NCI-H128 (cell line): ENCODE data around the gene SLC45A3.
"Not testable (repeated sequence)": the region's sequence is repeated elsewhere in the genome, so short reads cannot be mapped to it uniquely, and the experiment has no call there.

Source experiments
- DNase-seq: peaks from one replicate; lab custom pipeline; 2025; ENCODE audit not compliant: unreplicated experiment; lab: John Stamatoyannopoulos, UW

The SLC45A3 gene, protein sequence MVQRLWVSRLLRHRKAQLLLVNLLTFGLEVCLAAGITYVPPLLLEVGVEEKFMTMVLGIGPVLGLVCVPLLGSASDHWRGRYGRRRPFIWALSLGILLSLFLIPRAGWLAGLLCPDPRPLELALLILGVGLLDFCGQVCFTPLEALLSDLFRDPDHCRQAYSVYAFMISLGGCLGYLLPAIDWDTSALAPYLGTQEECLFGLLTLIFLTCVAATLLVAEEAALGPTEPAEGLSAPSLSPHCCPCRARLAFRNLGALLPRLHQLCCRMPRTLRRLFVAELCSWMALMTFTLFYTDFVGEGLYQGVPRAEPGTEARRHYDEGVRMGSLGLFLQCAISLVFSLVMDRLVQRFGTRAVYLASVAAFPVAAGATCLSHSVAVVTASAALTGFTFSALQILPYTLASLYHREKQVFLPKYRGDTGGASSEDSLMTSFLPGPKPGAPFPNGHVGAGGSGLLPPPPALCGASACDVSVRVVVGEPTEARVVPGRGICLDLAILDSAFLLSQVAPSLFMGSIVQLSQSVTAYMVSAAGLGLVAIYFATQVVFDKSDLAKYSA

DNA sequence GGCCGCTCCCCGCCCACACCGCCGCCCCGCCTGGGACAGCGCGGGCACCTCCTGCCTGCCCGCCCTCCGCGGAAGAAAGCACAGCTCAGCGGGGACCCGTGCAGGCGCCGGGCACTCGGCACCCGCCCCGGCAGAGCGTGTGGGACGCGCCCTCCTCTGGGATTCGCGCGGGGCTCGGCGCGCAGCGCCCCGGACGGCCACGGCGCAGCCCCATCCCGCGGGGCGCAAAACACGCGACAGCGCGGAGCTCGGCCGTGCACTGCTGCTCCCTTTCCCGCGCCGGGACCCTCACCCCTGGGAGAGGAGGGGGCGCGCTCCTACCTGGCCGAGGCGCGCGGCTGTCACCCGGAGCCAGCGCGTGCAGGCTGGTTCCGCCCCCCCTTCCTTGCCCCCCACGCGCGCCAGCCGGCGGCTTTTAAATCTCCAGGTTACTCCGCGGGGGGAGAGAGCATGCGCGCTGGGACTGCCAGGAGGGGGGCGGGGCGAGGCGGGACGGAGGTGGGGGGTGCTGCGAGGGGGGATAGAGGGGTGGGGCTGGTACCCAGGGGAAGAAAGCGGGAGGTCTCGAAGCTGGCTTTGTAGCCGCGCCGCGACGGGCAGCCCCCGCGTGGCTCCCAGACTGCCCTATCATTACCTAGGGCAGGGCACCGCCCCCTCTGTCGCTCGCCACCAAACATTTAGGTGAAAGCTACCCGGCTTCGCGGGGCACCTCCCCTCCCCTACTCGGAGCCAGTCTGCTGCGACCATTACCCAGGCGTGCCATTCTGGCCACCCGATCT lies at the start of gene SLC45A3:
TSS of gene SLC45A3 (minus strand) at position 437 of the 779 bp plus-strand sequence. CDS start 15,853 bp downstream, outside the sequence.
- DNase-seq: no peak

DNA sequence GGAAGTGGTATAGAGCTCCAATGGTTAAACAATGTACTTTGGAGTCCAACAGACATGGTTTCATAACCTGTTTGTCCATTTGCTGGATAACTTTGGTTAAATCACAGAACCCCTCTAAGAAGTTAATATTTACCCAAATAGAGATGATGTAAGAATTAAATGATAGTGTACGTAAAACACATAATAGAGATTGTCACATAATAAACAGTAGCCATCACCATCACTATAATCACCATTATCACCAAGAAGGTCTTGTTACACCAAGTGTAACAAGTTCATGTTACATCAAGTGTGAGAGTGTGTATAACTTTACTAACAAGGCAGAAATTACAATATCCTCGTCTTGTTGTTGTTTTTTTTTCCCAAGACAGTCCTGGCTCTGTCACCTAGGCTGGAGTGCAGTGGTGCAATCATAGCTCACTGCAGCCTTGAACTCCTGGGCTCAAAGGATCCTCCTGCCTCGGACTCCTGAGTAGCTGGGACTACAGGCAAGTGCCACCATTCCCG lies 46.4 kb upstream of the SLC45A3 start:
- DNase-seq: no peak

DNA sequence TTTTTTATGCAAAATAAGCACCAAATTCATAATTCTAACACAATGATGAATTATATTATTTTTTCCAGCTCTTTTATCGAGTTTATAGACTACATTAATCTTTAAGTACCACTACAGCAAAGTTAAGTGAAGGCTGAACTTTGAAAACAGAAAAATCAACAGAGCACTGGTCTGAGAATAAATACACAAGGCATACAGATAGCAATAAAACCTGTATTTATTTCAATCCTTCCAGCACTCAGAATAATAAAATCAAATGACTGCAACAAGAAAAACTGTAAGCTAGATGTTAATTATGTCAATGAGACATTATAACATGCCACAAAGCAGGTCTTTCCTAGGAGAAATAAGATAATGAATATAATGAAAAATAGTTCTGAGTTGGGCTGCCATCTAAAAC lies 45.2 kb upstream of the SLC45A3 start:
- DNase-seq: no peak

DNA sequence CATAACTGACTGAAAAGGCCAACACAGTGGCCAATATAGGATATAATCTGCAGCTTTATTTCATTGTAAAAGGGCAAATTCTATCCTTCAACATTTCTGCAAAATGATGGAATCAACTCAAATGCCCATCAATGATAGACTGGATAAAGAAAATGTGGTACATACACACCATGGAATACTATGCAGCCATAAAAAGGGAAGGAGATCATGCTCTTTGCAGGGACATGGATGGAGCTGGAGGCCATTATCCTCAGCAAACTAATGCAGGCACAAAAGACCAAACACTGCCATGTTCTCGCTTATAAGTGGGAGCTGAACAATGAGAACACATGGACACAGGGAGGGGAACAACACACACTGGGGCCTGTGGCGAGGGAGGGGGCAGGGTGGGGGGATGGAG lies 40.4 kb upstream of the SLC45A3 start:
- DNase-seq: not testable (repeated sequence)

DNA sequence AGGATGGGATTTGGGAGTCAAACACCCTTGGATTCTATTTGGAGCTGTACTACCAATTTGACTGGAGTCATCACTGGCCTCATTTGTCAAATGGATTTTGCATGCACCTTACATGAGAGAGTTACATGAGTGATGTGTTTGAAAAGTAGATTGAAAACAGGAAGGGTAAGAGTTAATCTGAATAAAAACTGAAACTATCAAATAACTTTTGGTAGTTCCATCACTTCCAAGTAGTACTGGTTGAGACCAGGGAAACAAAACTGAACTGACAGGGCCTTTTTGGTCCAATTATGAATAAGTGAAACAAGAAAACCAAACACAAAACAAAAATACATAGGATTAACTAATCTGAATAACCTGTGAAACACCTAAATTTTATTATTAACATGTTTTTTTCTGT lies 39.5 kb upstream of the SLC45A3 start:
- DNase-seq: no peak

DNA sequence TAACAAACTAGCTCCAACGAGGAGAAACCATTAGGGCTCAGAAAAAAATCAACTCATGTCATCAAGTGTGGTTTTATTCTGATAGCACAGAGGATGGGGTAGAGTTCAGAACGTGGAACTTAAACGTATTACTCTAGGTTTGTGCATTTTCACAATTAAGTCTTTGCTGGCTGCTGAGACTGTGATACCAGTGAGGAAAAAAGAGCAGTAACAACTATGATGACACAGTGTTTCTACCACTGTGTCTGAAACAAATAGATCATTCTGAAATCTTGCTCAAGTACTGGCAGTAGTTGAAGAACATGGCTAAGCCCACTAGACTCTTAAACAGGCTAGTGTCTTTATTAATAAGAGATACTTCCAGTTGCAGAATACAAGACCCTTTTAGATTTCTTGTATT lies 38.7 kb upstream of the SLC45A3 start:
- DNase-seq: no peak

DNA sequence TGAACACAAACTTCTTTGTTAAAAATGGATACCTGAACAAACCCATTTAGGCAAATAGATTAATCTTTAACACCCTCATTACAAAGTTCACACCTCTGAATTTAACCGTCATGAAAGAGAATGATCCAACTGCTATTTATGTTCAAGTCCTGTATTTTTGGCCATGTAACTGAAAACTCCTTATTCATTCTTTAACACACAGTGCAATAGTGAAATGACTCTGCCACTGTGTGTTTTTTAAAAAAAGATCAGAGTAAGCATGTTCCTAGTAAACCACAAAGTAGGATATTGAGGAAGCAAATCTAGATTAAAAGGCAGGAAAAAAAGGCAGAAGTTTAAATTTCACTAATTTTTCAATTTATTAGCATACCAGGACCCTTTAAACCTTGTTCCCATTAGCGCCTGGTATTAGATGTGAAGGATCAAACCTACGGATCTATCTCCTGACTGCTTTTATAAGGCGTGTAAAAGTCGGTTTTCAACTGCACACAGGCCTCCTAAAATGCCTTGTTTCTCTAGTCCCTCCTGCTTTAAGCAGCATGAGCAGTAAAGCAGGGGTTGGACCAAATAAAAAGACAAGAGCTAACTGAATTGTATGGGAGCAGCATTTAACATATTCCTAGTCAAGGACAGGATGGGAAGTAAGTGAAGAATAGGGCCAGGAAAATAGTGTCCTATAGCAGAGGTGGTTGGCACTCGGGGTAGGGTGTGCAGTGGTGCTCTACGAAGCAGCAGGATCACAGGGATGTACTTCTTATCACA lies 36.2 kb upstream of the SLC45A3 start:
- no peak for DNase-seq

DNA sequence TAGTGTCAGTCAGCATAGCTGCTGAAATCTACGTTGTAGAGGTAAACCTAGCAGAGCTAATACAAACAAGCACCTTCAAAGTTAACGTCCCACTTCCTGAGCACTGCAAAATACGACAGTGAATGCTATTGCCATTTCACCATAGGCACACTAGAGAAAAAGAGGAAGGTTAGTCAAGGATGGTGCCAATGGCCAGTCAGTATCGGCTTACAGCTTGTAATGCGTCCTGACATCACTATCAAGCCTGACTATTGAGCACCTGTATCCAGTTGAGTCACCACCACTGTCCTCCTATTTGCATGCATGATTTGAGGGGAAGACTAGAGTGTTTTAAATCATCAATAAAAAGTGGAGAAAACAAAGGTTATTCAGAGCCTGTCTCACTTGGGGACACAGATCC lies 35.3 kb upstream of the SLC45A3 start:
- DNase-seq: no peak

DNA sequence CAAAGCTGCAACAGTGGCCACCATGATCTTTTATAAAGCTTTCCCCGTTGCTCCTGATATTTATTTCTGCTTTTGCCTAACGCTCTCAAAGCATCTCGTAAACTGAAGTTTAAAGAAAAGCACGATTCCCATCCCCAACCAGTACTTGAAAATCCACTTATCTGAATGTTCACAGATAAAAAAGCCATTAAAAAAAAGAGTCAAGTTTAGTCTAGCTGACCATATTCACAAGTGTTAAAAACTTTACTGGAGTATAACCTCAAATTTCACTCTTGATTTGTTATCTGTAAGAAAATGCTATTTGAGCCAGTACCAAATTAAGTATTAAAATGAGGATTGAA lies 34.6 kb upstream of the SLC45A3 start:
- no peak for DNase-seq

DNA sequence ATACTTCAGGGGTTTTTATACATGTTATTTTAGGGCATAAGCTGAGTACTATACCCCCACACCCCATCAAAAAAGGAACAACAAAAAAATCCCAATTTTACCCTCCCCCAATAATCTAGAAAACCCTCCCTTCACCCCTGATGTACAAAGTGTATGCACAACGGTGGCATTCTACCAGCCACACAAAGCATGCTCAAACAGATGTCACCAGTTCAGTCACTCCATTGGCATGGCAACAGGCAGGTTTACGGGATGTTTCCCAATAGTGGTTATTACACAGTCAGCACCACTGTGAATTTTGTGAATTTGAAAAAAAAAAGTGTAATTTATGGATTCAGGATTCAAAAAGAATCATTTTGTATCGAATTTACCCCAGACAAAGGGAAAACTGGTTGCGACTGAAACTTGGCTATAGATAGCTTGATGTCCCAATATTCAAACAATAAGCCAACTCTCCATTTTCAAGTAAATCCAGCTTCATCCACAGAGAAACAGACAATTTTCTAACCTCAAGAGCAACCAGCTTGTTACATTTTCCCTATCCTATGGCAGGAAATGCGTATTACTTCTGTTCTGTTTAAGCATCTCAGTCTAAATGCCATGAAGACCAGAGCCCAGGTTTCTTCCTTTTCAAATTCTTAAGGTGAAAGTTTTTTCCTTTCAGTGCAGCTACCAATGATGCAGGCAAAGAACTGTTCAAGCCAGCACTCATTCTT lies 34.0 kb upstream of the SLC45A3 start:
- no peak for DNase-seq

DNA sequence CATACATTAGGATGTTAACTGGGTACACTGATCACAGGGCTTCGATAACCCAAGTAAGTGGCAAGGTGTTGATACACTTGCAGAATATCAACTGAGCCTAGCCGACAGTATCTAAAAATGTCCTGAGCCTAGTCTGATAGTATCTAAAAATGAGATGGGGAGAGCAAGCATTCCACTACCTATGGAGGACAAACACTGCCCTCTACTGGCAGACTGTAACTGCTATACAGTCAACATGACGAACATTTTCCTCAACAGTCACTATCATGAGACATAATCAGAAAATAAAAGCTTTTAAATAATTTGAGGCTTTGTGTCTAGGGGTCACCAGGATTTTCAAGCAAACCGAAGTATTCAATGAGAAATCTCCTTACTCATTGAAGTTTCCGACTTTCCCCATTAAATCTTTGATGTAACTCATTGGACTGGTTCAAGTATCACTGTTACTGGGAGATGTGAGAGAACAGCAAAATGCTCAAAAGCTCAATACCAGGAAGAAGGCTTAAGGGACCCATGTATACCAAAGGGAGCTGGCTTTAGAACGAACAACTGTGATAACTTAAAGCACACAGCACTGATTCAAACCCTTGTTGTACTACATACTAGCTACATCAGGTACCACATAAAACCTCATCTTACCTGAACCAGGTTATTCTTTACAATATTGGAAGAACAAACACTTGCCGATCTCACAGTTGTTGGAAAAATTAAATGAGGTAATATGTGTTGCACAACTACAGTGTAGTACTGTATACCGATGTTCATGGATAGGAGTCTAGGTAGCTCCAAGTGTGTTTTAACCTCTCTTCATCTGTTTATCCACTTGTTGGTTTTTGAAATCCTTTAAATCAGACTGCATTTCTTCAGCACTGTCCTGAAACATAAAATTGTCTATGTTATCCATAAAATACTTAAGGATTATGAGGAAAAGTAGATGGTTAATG lies 31.1 kb upstream of the SLC45A3 start:
- DNase-seq: peak; percentile 63

DNA sequence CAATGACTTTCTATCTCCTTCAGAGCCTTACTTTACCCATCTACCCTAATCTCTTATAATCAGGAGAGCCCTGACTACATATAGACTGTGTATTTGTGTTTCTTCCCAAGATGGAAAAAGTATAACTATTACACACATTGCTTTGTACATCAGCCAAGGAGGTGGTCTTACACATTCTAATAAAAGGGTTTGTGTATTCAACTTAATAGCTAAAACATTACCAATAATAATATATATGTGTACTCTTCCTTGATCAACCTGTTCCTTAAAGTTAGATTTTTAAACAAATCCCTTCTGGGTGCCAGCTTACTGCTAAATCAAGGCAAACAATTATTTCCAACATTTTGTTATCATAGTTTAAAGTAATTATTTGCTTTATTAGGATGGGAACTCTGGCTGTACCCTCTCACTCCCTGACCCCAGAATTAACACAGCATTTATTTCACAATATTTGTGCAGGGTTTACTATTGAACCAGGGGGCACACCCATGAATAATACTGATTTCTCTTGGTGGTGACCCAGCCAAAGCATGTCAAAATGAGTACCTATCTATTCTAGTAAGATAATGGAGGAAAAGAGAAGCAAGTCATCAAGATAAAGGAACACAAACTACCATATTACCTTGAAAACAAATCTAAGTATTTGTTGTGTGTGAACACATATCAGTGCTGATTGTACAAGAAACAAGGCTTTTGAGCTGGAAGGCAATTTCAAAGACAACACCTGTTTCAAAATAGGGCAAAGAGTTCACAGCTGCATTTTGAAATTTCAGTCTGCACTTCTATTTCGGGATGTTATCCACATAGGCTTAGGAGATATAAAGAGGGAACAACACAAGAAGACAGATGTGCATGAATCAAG lies 30.1 kb upstream of the SLC45A3 start:
- no peak for DNase-seq

DNA sequence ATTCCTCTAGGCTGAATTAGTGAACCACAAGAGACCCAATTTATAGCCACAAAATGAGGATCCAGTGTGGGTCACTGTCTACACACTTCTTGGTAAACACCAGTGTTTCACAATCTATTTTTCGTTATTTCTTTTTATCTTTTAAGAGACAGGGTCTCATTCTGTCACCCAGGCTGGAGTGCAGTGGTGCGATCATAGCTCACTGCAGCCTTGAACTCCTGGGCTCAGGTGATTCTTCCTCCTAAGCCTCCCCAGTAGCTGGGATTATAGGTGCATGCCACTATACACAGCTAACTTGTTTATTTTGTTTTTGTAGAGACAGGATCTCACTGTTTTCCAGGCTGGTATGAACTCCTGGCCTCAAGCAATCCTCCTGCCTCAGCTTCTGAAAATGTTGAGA lies 29.3 kb upstream of the SLC45A3 start:
- DNase-seq: no peak

DNA sequence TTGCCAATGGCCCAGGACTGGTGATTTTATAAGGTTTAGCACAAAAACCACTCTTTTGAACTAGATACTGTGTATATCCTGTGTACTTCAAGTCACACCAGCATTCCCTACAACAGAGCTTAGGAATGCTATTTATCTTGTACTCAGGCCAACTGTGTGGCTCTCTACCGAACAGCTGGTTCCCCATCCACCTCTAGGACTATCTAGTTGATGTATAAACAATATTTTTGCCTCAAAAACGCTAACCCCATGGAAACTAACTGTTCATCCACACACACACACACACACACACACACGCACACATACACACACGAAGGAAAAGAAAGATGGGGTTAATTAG lies 28.7 kb upstream of the SLC45A3 start:
- DNase-seq: no peak

DNA sequence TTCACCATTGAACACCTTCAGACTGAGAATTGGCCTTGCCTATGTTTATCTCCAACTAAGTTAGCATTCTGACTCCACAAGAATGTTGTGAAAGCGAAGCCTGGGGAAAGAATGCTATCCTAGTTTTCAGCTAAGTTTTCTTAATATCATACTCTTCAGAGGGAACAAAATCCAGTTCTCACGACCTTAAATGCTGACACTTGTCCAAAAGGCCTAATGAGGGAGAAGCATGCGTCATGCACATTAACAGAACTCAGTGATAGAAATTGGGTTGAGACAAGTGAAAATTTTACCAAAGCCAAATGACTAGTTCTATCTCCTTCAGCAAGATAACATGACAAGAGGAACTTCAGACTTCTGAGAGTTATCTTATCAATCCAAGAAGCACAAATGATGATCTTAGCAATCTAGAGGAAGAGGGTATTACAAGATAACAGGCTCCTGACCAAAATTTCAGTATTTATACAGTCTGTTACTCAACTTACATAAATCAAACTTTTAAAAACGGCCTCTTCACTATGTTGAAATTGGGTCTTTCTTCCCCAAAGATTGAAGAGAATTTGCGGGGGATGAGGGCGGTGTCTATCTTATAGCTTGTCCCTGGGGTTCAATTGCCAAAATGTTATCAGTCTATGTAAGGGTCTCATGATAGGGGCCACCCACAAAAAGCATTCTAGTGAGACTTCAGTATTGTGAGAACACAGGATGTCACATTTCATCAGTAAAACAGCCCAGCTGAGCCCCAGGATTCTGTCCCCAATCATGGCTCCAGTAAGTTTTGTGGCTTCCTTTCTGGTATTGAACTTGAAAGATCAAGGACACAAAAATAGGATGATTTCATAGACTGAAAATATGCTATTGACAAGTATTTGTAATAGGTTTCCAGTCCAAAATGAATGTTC lies 26.5 kb upstream of the SLC45A3 start:
- no peak for DNase-seq

DNA sequence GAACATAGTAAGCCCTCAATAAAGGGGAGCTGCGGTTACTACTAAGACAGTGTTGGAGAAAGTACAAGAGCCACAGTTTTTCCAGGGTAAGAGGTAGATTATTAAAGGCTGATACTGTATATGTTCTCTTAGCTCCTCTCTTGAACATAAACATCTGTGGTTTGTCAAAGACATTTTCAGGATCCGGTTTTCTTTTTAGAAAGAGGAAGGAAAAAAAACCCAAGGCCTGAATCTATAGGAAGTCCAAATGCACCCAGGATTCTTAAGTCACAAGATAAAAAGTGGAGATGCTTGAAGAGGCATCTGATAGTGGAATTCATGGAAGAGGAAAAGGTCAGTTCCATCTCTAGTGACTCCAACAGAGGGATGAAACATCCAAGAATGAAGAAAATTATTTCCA lies 24.6 kb upstream of the SLC45A3 start:
- DNase-seq: no peak

DNA sequence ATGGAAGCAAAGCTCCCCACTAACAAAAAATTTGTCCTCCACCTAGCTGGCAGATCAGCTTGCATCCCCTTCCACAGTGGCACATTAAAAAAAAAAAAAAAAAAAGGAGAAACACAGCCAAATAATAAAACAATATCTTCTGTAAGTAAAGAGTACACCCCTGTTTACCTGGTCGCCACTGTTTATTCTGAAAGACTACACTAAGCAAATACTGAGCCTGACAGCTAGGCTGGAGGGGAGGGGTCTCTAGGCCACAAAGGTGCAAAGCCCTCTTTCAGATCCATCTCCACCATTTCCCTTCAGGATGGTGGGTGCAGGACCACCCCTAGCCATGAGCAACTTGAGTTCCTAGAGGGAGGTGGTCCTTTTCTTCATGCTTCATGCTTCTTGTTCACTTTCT lies 22.8 kb upstream of the SLC45A3 start:
- no peak for DNase-seq

DNA sequence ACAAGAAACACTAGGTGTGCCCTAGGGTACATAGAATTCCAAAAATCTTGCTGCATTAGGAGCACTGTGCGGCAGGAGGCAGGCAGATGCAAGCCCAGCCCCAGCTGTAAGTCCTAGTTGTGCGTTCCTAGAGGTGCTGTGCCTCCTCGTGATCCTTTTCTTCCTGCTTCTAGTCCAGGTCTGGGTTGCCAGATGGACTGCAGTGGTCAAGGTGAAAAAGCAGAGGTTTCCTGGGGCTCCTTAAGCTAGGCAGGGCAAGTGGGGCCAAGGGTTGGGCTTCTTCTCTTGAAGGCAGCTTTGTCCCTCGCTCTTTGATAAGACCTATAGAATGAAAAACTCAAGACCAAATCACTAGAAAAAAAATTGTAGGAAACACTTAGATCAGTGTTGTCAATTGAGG lies 21.6 kb upstream of the SLC45A3 start:
- DNase-seq: no peak
